KMS-11 (cell line): ENCODE data around the gene HOXB6.

Experiments used
- H2AFZ ChIP-seq: fragments of 200-600 bp; sonication (generic); 2 replicates; pipeline ENCODE4 v1.6.1; 2016; ENCODE audit warnings: antibody characterized with exemption, mixed run types, low read depth
- H3K27ac ChIP-seq: fragments of 200-600 bp; sonication (generic); 2 replicates; pipeline ENCODE4 v1.6.1; 2016; ENCODE audit warnings: mild to moderate bottlenecking, mixed run types
- H3K27me3 ChIP-seq: fragments of 200-600 bp; sonication (generic); 2 replicates; pipeline ENCODE4 v1.6.1; 2017; ENCODE audit warnings: mild to moderate bottlenecking, low read depth, mixed run types, moderate library complexity; ENCODE audit not compliant: insufficient read depth
- H3K36me3 ChIP-seq: fragments of 200-600 bp; sonication (generic); 2 replicates; pipeline ENCODE4 v1.6.1; 2017; ENCODE audit warnings: mild to moderate bottlenecking, mixed run types; ENCODE audit not compliant: insufficient read depth
- H3K4me1 ChIP-seq: fragments of 200-600 bp; sonication (generic); 2 replicates; pipeline ENCODE4 v1.6.1; 2016; ENCODE audit warnings: mild to moderate bottlenecking, low read depth, mixed run types; ENCODE audit not compliant: poor library complexity, severe bottlenecking
- H3K4me2 ChIP-seq: fragments of 200-600 bp; sonication (generic); 2 replicates; pipeline ENCODE4 v1.7.0; 2016; ENCODE audit warnings: mild to moderate bottlenecking, mixed run types
- H3K4me3 ChIP-seq: fragments of 200-600 bp; sonication (generic); IDR thresholded peaks from 2 replicates; pipeline ENCODE4 v1.6.1; 2017; ENCODE audit warnings: low read depth, low read length, mixed read lengths; ENCODE audit not compliant: insufficient read depth
- H3K79me2 ChIP-seq: fragments of 200-600 bp; sonication (generic); 2 replicates; pipeline ENCODE4 v1.6.1; 2016; ENCODE audit warnings: low read depth, mixed run types; ENCODE audit not compliant: insufficient read depth
- H3K9ac ChIP-seq: fragments of 200-600 bp; sonication (generic); 2 replicates; pipeline ENCODE4 v1.6.1; 2016; ENCODE audit warnings: mild to moderate bottlenecking, mixed run types
- H4K20me1 ChIP-seq: fragments of 200-600 bp; sonication (generic); 2 replicates; pipeline ENCODE4 v1.6.1; 2016; ENCODE audit warnings: mild to moderate bottlenecking, mixed run types; ENCODE audit not compliant: insufficient read depth
- TF ChIP-seq, protein P1 (sequence below): fragments of 200-600 bp; sonication (generic); conservative IDR thresholded peaks from 2 replicates; pipeline ENCODE4 v1.6.1; 2017; ENCODE audit warnings: low read depth, mild to moderate bottlenecking, antibody characterized with exemption, low read length, moderate library complexity, mixed read lengths

The HOXB6 gene

DNA sequence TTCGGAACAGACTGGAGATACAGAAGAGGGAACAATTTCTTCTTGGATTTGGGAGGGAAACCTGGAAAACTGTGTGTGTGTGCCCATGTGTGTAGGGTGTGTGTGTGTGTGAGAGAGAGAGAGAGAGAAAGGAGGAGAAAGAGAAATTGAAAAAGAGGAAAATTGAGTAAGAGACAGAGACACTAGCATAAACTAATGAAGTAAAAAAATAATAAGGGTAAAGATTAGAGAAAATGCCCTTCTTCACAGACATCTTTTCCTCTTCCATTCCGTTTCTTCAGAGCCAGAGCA, 46.0 kb downstream of the HOXB6 start:
- Histone ChIP-seq H3K9ac (no peak overlapping the region), H3K36me3 (no peaks in the 10 kb centered on the region), H3K27ac (no peak overlapping the region), H3K79me2 (no peaks in the 10 kb centered on the region), H3K4me3 (no peak overlapping the region), H3K4me1 (no peaks in the 10 kb centered on the region), H2AFZ (no peak overlapping the region), H3K27me3 (no peaks in the 10 kb centered on the region), H3K4me2 (no peak overlapping the region), H4K20me1 (no peaks in the 10 kb centered on the region)
- TF ChIP-seq, protein P1, sequence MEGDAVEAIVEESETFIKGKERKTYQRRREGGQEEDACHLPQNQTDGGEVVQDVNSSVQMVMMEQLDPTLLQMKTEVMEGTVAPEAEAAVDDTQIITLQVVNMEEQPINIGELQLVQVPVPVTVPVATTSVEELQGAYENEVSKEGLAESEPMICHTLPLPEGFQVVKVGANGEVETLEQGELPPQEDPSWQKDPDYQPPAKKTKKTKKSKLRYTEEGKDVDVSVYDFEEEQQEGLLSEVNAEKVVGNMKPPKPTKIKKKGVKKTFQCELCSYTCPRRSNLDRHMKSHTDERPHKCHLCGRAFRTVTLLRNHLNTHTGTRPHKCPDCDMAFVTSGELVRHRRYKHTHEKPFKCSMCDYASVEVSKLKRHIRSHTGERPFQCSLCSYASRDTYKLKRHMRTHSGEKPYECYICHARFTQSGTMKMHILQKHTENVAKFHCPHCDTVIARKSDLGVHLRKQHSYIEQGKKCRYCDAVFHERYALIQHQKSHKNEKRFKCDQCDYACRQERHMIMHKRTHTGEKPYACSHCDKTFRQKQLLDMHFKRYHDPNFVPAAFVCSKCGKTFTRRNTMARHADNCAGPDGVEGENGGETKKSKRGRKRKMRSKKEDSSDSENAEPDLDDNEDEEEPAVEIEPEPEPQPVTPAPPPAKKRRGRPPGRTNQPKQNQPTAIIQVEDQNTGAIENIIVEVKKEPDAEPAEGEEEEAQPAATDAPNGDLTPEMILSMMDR = no peak

DNA sequence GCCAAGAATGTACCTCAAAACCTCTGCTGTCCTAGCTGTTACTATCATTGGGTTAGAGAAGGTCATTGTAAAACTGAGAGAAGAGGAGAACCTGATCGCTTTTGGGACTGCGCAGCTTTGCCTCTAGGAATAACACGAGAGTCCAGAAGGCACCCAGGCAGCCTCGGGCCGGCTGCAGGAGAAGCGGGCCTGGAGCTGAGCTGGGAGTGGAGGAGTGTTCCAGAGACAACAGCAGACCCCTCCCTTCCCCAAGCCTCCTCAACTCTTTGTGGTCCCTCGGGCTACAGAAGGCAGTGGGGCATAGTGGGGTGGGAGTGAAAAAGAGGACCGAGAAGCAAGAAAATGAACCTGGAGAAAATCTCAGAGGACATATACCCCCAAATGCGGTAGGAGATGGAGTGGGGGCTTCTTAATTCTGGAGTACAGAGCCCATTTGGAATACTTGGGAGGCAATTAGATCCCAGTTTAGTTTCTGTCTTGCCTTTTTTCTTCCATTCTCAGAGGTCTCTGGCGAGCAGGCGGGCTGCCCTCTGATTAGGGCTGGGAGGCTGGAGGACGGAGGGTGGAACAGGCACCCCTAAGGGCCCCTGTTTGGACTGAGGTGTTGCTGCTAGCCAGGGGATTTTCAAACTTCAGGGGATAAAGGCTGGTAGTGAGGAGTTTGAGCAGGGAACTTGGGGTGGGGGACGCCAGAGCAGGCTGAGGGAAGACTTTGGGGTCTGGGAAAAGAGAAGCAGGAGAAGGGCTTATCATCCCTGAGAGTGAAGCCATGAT, 46.5 kb downstream of the HOXB6 start:
- Histone ChIP-seq H3K4me1 (no peaks in the 10 kb centered on the region), H3K27me3 (no peaks in the 10 kb centered on the region)

GRCh38 chr17:48556576-48557401, 48.0 kb downstream of the HOXB6 start:
- TF ChIP-seq, protein P1 = no peak
- Histone ChIP-seq H3K4me3 (no peak overlapping the region), H3K79me2 (no peaks in the 10 kb centered on the region), H2AFZ (no peak overlapping the region), H3K4me1 (no peaks in the 10 kb centered on the region), H4K20me1 (no peaks in the 10 kb centered on the region), H3K4me2 (no peak overlapping the region), H3K27ac (no peak overlapping the region), H3K9ac (no peak overlapping the region), H3K36me3 (no peaks in the 10 kb centered on the region), H3K27me3 (no peaks in the 10 kb centered on the region)

More for the DNA sequence above, 46.5 kb downstream of the HOXB6 start:
- H3K9ac ChIP-seq = no peak overlapping the region
- no peak overlapping the region for H3K4me2 ChIP-seq
- no peaks in the 10 kb centered on the region for H3K36me3 ChIP-seq
- no peaks in the 10 kb centered on the region for H4K20me1 ChIP-seq
- H3K27ac ChIP-seq = no peak overlapping the region
- TF ChIP-seq, protein P1 = no peak
- no peak overlapping the region for H3K4me3 ChIP-seq
- no peaks in the 10 kb centered on the region for H3K79me2 ChIP-seq
- no peak overlapping the region for H2AFZ ChIP-seq

GRCh38 chr17:48556229-48556575, 48.6 kb downstream of the HOXB6 start:
- H3K27me3 ChIP-seq = no peaks in the 10 kb centered on the region
- no peak overlapping the region for H3K4me2 ChIP-seq
- no peaks in the 10 kb centered on the region for H4K20me1 ChIP-seq
- TF ChIP-seq, protein P1 = no peak
- no peak overlapping the region for H3K27ac ChIP-seq
- H3K36me3 ChIP-seq = no peaks in the 10 kb centered on the region
- no peaks in the 10 kb centered on the region for H3K79me2 ChIP-seq
- no peak overlapping the region for H3K9ac ChIP-seq
- no peak overlapping the region for H3K4me3 ChIP-seq
- H3K4me1 ChIP-seq = no peaks in the 10 kb centered on the region
- no peak overlapping the region for H2AFZ ChIP-seq
